ENCODE measurements around the gene PODXL.
"Not testable (repeated sequence)": the region's sequence is repeated elsewhere in the genome, so short reads cannot be mapped to it uniquely, and the experiment has no call there.

PODXL gene

GRCh38 chr7:131495669-131496498 lies 60.5 kb downstream of the PODXL start:
- in situ Hi-C loops (cut with MboI; ENCODE audit: low sequenced_read_pairs): no loop called here

- in situ Hi-C loops (cut with MboI; ENCODE audit: low sequenced_read_pairs): no loop called here
Measured at GRCh38 chr7:131494182-131494581, 62.2 kb downstream of the PODXL start.

- in situ Hi-C loops (cut with MboI; ENCODE audit: low sequenced_read_pairs): no loop called here
Measured at GRCh38 chr7:131493581-131493980, 62.8 kb downstream of the PODXL start.

GRCh38 chr7:131493081-131493480 lies 63.3 kb downstream of the PODXL start:
- in situ Hi-C loops (cut with MboI; ENCODE audit: low sequenced_read_pairs): no loop called here

- in situ Hi-C loops (cut with MboI; ENCODE audit: low sequenced_read_pairs): no loop called here
Measured at GRCh38 chr7:131489881-131490280, 66.5 kb downstream of the PODXL start.

- in situ Hi-C loops (cut with MboI; ENCODE audit: low sequenced_read_pairs): no loop called here
Measured at GRCh38 chr7:131489196-131489595, 67.2 kb downstream of the PODXL start.

GRCh38 chr7:131488361-131488760 lies 68.1 kb downstream of the PODXL start:
- in situ Hi-C loops (cut with MboI; ENCODE audit: low sequenced_read_pairs): no loop called here

GRCh38 chr7:131487217-131487616 lies 69.2 kb downstream of the PODXL start:
- in situ Hi-C loops (cut with MboI; ENCODE audit: low sequenced_read_pairs): no loop called here

- in situ Hi-C loops (cut with MboI; ENCODE audit: low sequenced_read_pairs): no loop called here
Measured at GRCh38 chr7:131486346-131486745, 70.1 kb downstream of the PODXL start.

GRCh38 chr7:131483586-131483985 lies 72.8 kb downstream of the PODXL start:
- in situ Hi-C loops (cut with MboI; ENCODE audit: low sequenced_read_pairs): no loop called here

GRCh38 chr7:131482800-131483199 lies 73.6 kb downstream of the PODXL start:
- in situ Hi-C loops (cut with MboI; ENCODE audit: low sequenced_read_pairs): no loop called here

GRCh38 chr7:131480384-131481315 lies 75.8 kb downstream of the PODXL start:
- in situ Hi-C loops (cut with MboI; ENCODE audit: low sequenced_read_pairs): no loop called here

GRCh38 chr7:131476740-131477139 lies 79.7 kb downstream of the PODXL start:
- in situ Hi-C loops (cut with MboI; ENCODE audit: low sequenced_read_pairs): no loop called here

- in situ Hi-C loops (cut with MboI; ENCODE audit: low sequenced_read_pairs): no loop called here
Measured at GRCh38 chr7:131471250-131472004, 85.0 kb downstream of the PODXL start.

- in situ Hi-C loops (cut with MboI; ENCODE audit: low sequenced_read_pairs): no loop called here
Measured at GRCh38 chr7:131467788-131468187, 88.6 kb downstream of the PODXL start.

- in situ Hi-C loops (cut with MboI; ENCODE audit: low sequenced_read_pairs): no loop called here
Measured at GRCh38 chr7:131466735-131467365, 89.6 kb downstream of the PODXL start.

- in situ Hi-C loops (cut with MboI; ENCODE audit: low sequenced_read_pairs): not testable (repeated sequence)
Measured at GRCh38 chr7:131462715-131463114, 93.7 kb downstream of the PODXL start.

GRCh38 chr7:131462059-131462458 lies 94.4 kb downstream of the PODXL start:
- in situ Hi-C loops (cut with MboI; ENCODE audit: low sequenced_read_pairs): no loop called here

- in situ Hi-C loops (cut with MboI; ENCODE audit: low sequenced_read_pairs): no loop called here
Measured at GRCh38 chr7:131459256-131459655, 97.2 kb downstream of the PODXL start.

GRCh38 chr7:131456338-131456737 lies 100.1 kb downstream of the PODXL start:
- in situ Hi-C loops (cut with MboI; ENCODE audit: low sequenced_read_pairs): no loop called here

- in situ Hi-C loops (cut with MboI; ENCODE audit: low sequenced_read_pairs): no loop called here
Measured at GRCh38 chr7:131455546-131455945, 100.9 kb downstream of the PODXL start.

All from HL-60/S4 treated with phorbol 12-myristate 13-acetate at 8.2 ng/mL for 4 days and 3 days (cell line).